ENCODE measurements around the gene TMPRSS13.

DNA sequence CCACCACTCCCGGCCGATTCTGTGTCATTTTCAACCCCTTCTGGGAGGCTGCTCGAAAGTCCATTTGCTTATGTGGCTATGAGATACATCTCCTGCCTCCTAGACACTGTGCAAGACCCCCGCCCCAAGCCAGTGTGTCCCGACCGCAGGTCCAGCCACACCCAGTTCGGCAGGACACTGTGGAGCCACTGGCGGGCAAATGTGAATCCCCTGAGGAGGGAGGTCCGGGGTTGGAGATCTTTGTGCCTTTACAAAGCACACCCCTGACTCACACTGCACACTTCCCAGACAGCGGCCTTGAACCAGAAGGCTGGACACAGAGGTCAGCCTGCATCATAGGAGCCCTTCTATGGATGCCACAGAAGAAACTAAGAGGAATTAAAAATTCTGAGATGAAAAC lies 70.1 kb downstream of the TMPRSS13 start:
- TF ChIP-seq CTCF (IDR thresholded peaks at IDR 0.05) (no peak), EP300 (IDR thresholded peaks at IDR 0.05) (no peak), POLR2A (IDR thresholded peaks at IDR 0.05; ENCODE audit: low read length) (no peak), MAZ (IDR thresholded peaks at IDR 0.05; ENCODE audit: borderline replicate concordance, low read depth, low read length) (no peak)
- TF ChIP-seq, protein P1, sequence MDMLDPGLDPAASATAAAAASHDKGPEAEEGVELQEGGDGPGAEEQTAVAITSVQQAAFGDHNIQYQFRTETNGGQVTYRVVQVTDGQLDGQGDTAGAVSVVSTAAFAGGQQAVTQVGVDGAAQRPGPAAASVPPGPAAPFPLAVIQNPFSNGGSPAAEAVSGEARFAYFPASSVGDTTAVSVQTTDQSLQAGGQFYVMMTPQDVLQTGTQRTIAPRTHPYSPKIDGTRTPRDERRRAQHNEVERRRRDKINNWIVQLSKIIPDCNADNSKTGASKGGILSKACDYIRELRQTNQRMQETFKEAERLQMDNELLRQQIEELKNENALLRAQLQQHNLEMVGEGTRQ (IDR thresholded peaks at IDR 0.05), result no peak

Measured in A549 (cell line).